ENCODE measurements around the gene SYNE1.

SYNE1 gene

DNA sequence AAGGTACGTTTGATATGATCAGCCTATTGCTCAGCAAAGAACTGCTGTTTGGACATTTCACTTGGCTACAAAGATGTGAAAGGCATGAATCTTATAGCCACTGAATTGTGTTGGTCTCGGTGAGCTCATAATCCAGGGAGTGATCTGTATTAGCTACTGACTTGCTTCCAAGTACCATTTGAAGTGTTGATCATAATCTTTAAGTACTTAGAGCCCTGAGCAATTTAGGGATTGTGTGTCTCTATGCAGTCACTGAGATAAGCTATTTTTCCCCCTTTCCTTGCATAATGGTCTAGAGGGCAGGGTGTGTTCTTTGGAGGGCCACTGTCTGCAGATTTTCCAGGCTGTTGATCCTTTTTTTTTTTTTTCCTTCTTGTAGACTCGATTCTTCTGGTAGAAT is 436.0 kb downstream of the SYNE1 start:
- DNase-seq (ENCODE audit: low read depth in 1 of 2, low spot score in 1 of 2) = no peak

DNA sequence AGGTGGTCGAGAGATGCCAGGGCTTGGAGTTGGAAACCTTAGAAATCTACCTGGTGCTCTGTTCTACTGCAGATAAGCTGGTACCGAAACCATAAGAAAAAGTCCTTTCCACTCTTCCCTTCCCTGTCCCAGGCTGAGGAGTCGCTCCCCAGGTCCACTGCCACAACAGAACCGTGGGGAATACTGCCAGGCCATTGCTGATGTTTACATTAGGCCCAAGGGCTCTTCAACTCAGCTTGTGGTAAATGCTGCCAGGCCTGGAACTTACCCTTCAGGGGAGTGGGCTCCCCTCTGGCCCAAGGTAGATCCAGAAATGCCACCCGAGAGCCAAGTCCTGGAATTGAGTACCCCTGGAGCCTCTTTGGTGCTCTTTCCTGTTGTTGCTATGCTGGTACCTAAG is 441.3 kb downstream of the SYNE1 start:
- no peak for DNase-seq (ENCODE audit: low read depth in 1 of 2, low spot score in 1 of 2)

DNA sequence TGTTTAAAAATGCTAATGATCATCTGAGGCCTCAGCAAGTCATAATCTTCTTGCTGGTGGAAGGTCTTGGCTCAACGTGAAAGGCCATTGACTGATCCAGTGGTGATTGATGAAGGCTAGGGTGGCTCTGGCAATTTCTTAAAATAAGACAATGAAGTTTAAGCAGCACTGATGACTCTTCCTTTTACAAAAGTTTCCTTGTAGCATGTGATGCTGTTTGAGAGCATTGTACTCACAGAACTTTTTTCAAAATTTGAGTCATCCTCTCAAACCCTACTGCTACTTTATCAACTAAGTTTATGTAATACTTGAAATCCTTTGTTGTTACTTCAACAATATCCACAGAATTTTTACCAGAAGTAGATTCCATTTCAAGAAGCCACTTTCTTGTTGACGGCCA is 447.4 kb downstream of the SYNE1 start:
- DNase-seq (ENCODE audit: low read depth in 1 of 2, low spot score in 1 of 2) = no peak

- DNase-seq (ENCODE audit: low read depth in 1 of 2, low spot score in 1 of 2) = no peak
These were observed 449.2 kb downstream of the SYNE1 start for GRCh38 chr6:152188011-152188410.

- DNase-seq (ENCODE audit: low read depth in 1 of 2, low spot score in 1 of 2) = no peak
These were observed 450.3 kb downstream of the SYNE1 start for GRCh38 chr6:152186840-152187239.

- DNase-seq (ENCODE audit: low read depth in 1 of 2, low spot score in 1 of 2) = no peak
These were observed 452.1 kb downstream of the SYNE1 start for GRCh38 chr6:152184917-152185574.

DNA sequence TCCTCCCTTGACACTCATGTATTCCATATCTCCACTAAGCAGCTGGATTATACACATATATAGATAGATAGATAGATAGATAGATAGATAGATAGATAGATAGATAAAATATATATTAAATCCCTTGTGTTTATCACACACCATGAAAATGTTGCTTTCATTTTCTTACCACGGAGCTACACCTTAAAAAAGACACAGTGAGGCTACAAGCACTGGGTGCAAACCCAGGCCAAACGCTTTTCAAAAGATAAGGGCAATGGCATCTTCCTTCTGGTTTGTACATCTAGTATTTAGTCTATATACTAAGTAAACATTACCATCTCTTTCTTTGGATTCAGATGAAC is 452.6 kb downstream of the SYNE1 start:
- no peak for DNase-seq (ENCODE audit: low read depth in 1 of 2, low spot score in 1 of 2)

GRCh38 chr6:152180601-152181000 is 456.6 kb downstream of the SYNE1 start:
- DNase-seq (ENCODE audit: low read depth in 1 of 2, low spot score in 1 of 2) = no peak

GRCh38 chr6:152176268-152176667 is 460.9 kb downstream of the SYNE1 start:
- no peak for DNase-seq (ENCODE audit: low read depth in 1 of 2, low spot score in 1 of 2)

DNA sequence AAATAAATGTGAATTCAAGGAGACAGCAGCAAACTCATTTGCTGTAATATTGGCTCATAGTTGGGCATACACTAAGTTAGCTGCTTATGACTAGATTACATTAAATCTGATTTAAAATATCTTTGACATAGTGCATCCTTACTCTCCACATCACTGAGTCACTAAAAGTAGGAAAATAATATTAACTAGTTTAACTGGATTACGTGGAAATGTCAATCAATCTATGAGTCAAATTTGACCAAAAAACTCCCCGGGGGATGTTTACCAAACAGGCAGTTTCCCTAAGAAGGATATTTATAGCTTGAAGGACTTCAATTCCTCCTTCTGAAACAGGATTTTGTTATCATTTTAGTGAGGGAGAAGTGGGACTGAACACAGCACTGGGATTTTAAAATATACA is 463.2 kb downstream of the SYNE1 start:
- no peak for DNase-seq (ENCODE audit: low read depth in 1 of 2, low spot score in 1 of 2)

GRCh38 chr6:152173321-152173720 is 463.8 kb downstream of the SYNE1 start:
- no peak for DNase-seq (ENCODE audit: low read depth in 1 of 2, low spot score in 1 of 2)

DNA sequence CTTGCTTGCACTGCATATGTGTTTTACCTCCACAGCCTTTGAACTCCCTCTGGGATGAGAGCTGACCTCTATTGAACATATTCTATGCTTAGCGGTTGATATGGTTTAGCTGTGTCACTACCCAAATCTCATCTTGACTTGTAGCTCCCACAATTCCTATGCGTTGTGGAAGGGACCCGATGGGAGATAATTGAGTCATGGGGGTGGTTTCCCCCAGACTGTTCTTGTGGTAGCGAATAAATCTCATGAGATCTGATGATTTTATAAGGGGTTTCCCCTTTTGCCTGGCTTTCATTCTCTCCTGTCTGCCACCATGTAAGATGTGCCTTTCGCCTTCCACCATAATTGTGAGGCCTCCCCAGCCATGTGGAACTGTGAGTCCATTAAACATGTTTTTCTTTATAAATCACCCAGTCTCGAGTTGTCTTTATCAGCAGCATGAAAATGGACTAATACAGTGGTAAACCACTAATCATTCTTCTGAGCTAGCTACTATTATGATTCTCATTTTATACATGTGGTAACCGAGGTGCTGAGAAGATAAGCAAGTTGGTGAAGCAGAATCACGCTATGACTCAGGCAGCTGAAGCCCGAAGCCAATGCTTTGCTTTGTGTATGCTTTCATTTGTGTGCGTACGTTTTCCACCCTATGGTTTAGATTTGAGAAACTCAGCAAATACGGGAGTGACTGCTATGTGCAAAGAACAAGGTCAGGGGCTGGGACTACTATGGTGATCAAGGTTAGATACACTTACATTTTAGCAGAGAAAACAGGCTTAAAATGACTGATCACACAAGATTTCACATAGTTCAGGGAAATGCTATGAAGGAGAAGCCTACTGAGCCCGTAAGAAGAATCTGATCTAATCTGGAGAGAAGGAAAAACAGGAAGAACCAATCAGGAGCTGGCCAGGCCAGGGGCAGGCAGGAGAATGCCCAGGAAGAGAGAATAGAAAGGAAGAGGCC is 466.2 kb downstream of the SYNE1 start:
- peak in 1 of 2 donors; percentile 17 for DNase-seq (ENCODE audit: low read depth in 1 of 2, low spot score in 1 of 2)

DNA sequence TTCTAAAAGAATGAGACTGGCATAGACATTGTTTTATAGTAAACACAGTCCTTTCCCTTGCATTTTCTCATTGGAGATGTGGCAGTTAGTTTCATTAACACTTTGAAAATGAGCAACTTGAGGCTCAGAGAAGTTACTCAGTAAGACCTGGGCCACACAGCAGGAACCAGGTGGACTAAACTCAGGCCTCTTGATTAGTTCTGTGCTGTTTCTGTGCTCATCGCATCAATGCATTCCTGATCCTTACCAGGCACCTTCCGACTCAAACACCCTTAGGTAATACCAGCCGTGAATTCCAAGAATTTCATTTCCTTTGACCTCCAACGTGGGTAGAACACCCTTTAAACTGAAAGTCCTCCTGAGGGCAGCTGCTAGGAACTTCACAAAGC is 466.9 kb downstream of the SYNE1 start:
- no peak for DNase-seq (ENCODE audit: low read depth in 1 of 2, low spot score in 1 of 2)

GRCh38 chr6:152167641-152168603 is 469.2 kb downstream of the SYNE1 start:
- no peak for DNase-seq (ENCODE audit: low read depth in 1 of 2, low spot score in 1 of 2)

- DNase-seq (ENCODE audit: low read depth in 1 of 2, low spot score in 1 of 2) = no peak
These were observed 470.3 kb downstream of the SYNE1 start for GRCh38 chr6:152166897-152167296.

DNA sequence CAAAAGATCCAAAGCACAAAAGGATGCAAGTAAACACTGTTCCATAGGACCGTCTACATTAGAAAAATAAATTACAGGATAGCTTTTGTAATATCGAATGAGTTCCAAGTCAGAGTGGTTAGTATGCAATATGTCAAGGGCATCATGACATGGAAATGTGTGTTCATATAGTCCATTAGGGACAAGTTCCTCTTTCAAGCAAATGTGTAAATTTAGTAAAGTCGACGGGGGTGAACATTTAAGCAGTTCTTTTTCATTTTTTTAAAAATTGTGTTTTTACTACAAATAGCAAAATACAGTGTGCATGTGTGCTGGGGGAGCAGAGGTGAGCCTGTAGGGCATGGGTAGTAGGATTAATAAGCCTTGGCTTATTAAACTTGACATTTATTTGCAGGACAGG is 470.7 kb downstream of the SYNE1 start:
- DNase-seq (ENCODE audit: low read depth in 1 of 2, low spot score in 1 of 2) = no peak

DNA sequence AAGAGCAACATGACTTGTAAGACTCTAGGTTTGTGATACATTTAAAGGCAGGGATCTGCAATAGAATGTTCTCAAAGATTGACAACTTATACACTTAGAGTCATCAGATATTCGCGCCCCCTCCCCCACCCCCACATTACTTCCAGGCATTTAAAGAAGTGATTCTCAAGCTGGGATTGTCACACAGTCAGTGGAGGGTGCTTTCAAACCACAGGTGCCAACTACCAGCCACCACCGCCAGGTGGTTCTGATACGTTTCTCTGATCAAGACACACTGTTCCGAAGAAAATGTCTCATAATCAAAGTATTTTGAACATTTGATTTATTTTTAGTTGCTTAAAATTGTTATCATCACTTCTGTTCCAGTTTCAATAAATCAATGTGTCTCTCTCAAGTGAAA is 472.2 kb downstream of the SYNE1 start:
- no peak for DNase-seq (ENCODE audit: low read depth in 1 of 2, low spot score in 1 of 2)

DNA sequence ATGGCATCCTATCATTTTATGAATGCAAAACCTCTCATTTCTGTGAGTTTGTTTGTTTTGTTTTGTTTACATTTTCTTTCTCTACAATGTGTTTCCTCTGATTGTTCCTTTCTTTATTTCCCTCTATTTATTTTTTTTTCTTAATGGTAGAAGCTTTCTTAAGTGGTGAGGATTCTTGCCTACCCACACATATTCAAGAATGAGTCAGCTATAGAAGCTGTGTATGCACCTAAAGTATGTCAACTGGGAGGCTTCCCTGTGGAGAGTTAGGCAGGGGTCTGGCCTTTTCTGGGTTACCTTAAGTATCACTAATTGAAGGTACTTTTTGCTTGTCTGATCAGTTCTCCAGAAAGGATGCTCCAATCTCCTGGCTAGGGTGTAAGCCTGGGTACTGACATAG is 475.7 kb downstream of the SYNE1 start:
- no peak for DNase-seq (ENCODE audit: low read depth in 1 of 2, low spot score in 1 of 2)

- no peak for DNase-seq (ENCODE audit: low read depth in 1 of 2, low spot score in 1 of 2)
These were observed 476.8 kb downstream of the SYNE1 start for GRCh38 chr6:152160346-152160745.

GRCh38 chr6:152155792-152156191 is 481.4 kb downstream of the SYNE1 start:
- DNase-seq (ENCODE audit: low read depth in 1 of 2, low spot score in 1 of 2) = no peak

DNA sequence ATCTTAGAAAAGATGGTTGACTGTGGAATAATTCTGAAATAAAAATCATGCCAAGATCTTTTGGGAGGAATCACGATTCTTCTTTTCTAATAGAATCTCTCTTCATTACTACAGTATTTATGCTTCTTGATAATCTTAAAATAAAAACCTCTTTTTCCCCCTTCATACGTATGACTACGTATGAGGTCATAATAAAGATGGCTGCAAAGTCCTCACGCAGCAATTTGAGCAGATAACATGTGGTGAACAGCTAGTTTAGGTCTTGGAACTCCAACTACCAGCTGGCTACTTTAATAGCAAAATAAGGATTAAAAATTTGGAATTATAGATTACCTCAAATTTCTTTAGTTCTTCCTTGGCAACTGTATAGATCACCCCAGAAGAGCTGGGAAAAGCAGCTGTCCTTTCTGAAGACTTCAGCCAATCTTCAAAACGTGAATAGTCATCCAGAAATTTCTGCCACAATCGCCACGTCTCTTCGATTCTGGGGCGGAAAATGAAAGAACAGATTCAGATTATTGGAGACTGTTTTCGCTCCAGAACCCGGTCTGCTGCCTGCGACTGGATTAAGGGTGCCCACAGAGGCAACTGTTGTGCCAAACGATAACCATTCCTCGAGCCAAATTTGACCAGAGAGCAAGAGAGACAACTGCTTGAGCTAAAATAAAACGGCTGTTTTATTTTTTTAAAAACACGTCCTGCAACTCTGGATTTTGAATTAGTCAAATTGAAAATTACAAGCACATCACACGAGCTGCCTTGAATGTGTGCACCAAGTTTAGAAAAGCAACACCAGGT is 482.4 kb downstream of the SYNE1 start:
- DNase-seq (ENCODE audit: low read depth in 1 of 2, low spot score in 1 of 2) = no peak
